ENCODE measurements around the gene PIAS3.
A peak's percentile ranks its signal among the peaks of the same experiment; 100 is the strongest.
"Not testable (repeated sequence)": the region's sequence is repeated elsewhere in the genome, so short reads cannot be mapped to it uniquely, and the experiment has no call there.

The PIAS3 gene

DNA sequence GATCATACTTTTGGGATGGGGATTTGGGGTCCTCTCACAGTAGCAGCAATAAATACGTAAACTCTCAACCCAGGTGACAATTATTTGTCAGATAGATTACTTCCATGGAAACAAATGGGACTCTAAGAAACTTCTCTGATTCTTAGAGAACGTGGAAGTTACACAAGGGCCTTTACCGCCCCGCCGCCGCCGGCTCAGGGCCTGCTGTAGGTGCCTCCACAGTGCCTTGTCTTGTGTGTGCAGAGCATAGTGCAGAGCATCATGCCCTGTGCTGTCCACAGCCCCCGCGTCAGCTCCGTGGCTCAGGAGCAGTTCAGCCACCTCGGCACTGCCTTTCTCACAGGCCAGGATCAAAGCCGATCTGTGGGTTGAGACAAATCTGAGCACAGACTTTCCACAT is 15.8 kb upstream of the PIAS3 start:
- DNase-seq (ENCODE audit: low spot score) = no peak

GRCh38 chr1:145871994-145872924 is 13.4 kb upstream of the PIAS3 start:
- no peak for DNase-seq (ENCODE audit: low spot score)

DNA sequence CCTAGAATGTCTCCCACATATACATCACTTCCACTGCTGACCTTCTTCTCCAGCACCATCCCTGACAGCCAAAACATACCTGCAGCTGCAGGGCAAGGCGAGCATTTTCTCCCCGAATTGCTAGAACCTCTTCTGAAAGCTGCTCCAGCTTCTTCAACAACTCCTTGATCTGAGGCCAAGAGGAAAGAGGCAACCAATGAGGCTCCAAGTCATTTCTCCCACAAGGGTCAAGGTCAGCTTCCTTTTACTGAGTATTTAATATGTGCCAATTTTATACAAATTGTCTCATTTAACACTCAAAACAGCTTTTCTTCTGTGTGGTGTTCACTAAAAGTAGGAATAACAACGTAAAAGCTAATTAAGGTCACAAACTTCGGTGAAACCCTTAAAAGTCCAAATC is 9.4 kb upstream of the PIAS3 start:
- DNase-seq (ENCODE audit: low spot score) = no peak

DNA sequence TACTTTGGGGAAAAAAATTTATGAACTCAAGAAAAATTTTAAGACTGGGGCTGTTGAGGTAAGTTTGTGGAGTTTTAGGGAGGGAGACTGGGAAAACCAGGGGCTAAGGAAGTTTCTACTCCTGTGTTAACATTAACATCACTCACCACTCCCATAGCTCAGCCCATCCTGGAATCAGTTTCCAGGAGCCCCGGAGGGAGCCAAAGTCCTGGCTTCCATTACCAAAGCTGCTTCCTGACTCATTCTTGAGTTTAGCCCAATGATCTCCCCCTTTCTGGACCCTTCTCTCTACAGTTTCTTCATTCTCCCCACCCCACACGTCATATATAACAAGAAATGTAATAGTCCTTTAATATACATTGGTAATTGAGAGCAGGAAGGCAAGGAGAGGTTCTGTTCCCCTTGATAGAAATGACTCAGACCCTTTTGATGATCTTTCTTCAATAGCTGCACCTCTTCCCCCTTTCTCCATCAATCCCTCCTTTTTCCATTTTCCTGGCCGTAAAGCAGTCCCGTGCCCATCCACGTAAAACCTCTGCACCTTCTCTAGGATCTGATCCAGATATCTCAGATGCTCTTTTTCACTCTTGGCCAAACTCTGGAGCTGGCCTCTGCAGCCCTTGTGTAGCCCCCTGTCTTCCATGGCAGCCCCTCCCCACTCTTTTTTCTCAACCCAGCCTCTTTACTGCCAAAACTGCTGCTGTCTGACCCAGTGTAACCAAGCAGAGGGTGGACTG is 4.6 kb upstream of the PIAS3 start:
- no peak for DNase-seq (ENCODE audit: low spot score)

- peak; percentile 87 for DNase-seq (ENCODE audit: low spot score)
Measured at GRCh38 chr1:145859491-145860023, 676 bp upstream of the PIAS3 start.

GRCh38 chr1:145858238-145858900 is 512 bp downstream of the PIAS3 start:
- DNase-seq (ENCODE audit: low spot score) = peak; percentile 64

DNA sequence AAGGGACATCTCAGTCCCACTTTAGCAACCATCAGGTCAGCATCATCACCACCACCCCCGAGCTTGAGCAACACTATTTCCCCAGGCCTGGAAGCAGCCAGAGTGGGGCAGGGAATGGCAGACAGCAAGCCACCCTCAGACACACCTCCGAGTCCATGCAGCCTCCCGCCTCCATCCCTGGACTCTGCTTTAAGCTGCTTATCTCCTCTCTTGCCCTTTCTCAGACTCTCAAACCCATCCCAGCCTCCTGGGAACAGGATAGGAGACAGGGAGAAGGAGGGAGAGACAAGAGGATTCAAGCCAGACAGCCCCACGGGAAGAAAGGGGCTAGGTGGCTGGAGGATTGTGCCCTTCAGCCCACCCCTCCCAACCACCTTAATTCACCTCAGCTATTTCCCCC is 1.7 kb downstream of the PIAS3 start:
- DNase-seq (ENCODE audit: low spot score) = no peak

- DNase-seq (ENCODE audit: low spot score) = no peak
Measured at GRCh38 chr1:145855426-145855948, 3.4 kb downstream of the PIAS3 start.

DNA sequence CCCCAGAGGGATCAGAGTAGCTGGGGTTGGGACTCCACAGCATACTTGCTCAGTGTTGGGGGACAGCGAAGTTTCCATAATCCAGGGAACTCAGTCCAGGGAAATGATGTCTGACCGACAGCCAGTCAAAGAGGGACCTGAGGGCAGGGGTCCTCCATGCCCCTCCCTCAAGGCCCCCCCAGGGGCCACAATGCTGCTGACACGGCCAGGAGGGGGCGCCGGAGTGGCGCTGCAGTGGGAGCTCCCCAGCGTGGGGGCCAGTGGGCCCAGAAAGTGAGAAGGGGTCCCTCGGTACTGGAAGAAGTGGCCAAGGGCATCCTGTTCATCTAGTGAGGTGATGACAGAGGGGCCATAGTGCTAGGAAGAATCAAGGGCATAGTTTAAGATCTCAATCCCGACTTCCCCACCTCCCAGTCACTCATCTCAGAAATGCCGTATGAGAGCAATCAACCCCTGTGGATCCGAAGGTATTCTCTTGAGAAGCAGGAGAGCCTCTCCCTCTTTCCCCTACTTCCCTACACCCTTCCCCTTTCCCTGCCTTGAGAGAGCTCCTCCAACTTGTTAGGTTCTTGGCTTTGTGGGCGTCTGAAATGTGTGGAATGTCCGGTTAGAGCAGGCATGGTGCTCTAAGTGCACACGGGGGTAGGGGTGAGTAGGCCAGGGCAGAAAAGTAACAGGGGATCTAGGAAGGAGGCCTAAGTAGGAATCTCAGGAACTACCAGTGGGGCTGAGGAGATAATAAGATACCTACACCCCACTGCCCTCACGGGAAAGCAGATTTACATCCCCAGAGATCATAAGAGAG is 9.3 kb downstream of the PIAS3 start:
- no peak for DNase-seq (ENCODE audit: low spot score)

GRCh38 chr1:145847827-145848226 is 11.1 kb downstream of the PIAS3 start:
- no peak for DNase-seq (ENCODE audit: low spot score)

- peak; percentile 74 for DNase-seq (ENCODE audit: low spot score)
Measured at GRCh38 chr1:145846201-145846612, 12.7 kb downstream of the PIAS3 start.

DNA sequence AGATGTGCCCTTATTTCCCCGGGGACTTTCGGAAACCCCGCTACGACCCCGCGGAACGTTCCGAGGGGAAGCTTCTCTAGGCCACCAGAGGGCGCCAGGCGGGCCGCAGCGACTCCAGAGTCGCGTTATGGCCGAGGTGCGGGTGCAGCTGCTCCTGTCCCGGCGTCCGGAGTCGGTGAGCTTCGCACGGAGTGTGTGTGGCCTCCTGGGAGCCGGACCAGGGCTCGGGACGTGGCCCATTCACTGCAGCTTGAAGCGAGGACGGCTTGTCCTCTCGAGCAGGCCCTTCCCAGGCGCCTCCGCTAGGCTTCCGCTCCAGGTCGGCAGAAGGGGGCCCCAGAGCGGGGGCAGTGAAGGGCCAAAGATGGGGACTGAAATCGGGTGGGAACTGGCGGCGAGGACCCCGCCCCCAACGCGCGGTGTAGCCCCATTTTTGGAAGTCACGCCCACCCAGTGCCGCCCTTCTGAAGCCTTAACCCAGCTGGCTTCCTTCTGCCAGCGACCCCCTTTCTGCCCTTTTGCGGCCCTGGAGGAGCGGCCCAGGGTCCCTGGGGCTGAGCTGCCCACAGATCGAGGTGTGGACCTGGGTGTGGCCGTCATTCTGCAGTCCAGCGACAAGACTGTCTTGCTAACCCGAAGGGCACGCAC is 13.2 kb downstream of the PIAS3 start, which contains the start of gene NUDT17:
NUDT17 (plus strand) TSS at position 117 of the 648 bp plus-strand sequence; CDS start at position 128, 11 bp downstream.
- DNase-seq (ENCODE audit: low spot score) = peak; percentile 94

DNA sequence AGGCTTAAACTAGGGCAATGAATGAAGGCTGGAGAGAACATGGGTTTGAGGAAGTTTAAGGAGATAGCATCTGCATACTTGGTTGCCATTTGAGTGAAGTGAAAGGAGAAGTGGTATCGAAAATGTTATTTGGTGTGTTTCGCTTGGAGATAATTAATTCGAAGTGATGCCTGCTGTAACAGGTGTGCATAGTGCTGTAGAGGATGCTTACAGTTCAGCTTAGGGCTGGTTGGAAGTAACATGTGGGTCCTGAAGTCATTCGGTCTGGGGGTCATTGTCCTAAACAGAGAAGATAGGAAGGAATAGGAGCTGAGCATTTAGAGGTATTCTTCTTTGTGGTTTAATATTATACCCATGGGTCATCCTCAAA is 13.8 kb downstream of the PIAS3 start:
- no peak for DNase-seq (ENCODE audit: low spot score)

DNA sequence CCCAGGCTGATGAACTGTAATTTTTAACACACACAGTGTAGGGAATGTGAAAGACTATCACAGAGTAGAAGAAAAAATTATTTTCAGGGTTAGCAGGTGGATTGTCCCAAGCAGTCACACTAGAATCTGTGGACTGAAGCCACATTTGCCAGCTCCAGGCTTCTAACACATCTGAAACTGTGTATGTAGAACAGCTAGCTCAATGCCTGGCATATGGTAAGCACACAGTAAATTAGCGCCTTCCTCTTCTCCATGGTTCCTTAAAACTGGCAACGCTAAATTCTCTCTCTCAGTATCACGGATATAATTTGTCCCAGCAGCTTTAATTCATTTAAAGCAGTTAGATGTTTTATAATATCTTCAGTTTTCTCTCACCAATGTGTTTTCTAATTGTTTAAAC is 15.8 kb downstream of the PIAS3 start:
- no peak for DNase-seq (ENCODE audit: low spot score)

GRCh38 chr1:145837656-145838055 is 21.2 kb downstream of the PIAS3 start:
- no peak for DNase-seq (ENCODE audit: low spot score)

GRCh38 chr1:145830810-145831209 is 28.1 kb downstream of the PIAS3 start:
- not testable (repeated sequence) for DNase-seq (ENCODE audit: low spot score)

- DNase-seq (ENCODE audit: low spot score) = peak; percentile 55
Measured at GRCh38 chr1:145828367-145829026, 30.4 kb downstream of the PIAS3 start.

GRCh38 chr1:145827966-145828365 is 30.9 kb downstream of the PIAS3 start:
- no peak for DNase-seq (ENCODE audit: low spot score)

GRCh38 chr1:145826030-145826429 is 32.9 kb downstream of the PIAS3 start:
- no peak for DNase-seq (ENCODE audit: low spot score)

DNA sequence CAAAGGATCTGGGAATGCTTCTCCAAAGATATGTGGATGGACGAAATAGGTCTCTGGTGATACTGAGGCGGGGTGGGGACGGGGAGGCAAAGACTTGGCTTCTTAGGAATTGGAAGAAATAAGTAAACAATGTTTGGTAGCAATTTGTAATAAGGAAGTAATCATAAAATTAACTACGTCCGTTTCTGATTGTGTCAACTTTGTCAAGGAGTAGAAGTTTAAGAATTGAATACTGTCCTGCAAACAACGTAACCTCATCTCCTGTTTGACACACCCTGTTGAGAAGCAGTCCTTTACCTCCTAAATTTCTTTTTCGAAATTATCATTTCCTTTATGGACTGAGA is 34.4 kb downstream of the PIAS3 start:
- no peak for DNase-seq (ENCODE audit: low spot score)

All from D341Med (cell line).